ENCODE data around the gene ST3GAL5. TPM values are rescaled to one million over a fixed set of nuclear protein-coding genes. Genes with fewer than 3 reads are reported as not detected.

The ST3GAL5 gene
- total RNA-seq, 1 donor from 2014 or later: 56.2 TPM

DNA sequence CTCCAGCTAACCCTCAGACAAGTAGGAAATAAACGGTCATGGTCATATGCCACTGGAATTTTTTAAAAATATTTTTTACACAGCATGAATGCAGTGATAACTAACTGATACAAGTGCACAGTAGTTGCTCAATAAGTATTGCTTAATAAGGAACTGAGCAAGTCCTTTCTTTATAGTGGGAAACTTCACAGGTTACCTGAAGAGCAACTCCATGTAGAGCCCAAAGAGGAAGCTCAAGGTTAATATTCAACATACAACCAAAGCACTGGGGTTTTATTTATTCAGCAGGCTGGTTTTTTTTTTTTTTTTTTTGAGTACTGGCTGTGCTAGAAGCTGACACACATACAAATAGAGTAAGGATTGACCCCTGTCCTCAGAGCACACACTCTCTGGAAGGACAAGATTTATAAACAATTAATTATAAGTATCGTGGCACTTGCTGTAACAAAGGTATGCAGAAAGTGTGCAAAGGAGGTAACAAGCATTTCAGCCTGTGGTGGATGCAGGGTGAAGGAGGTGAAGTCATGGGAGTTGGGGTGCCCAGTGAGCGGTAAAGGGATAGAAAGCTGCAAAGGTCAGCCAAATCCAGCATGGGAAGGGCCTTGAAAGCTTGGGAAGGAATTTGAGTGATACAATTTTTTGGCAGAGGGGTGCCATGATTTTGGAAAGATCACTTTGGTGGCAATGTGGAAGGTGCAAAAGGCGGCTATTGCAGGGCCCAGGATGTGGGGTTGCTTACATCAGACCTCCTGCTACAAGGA, 82.3 kb downstream of the ST3GAL5 start:
- no peak for DNase-seq (ENCODE audit: low spot score)

DNA sequence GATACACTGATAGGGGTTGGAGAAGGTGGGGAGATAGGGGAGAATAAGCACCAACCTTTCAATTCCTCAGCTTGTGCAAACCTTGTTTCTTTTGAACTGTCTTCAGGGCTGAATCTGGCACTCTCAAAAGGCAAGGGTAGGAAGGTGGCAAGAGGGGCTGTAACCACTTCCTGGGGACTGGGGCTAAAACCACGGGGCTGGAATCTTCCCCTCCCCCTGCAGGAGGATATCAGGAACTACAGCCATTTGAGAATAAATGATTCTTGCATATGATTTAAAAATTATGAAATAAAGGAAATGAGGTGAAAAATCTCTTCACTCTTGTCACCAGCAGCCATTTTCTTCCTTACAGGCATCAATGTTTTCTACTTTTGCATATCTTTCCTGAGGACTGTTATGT, 84.2 kb downstream of the ST3GAL5 start:
- DNase-seq (ENCODE audit: low spot score): no peak

DNA sequence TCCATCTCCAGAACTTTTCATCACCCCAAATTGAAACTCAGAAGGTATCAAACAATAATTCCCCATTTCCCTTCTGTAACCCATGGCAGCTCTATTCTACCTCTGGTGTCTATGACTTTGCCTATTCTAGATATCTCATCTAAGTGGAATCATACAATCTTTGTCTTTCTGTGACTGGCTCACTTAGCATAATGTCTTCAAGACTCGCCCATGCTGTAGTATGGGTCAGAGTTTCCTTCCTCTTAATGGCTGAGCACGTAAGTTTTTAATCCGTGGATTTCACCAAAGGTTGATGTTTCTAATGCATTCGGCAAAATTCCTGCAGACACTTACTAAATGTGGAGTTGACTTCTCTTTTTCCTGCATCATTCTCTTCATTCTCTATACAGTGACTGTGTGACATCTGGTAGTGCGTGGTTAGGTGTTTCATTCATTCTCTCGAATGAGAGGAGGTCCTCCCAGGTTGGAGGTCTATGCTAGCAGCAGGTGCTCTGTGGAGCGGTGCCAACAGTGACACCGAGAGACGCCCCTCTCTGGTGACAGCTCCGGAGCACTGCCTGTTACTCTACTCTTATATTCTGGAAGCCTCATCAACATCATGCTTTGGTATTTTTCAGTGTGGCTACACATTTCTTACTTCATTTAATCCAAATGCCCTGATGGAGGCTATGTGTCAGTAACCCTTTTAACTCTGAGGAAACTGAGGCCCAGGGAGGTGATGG, 84.9 kb downstream of the ST3GAL5 start:
- no peak for DNase-seq (ENCODE audit: low spot score)

DNA sequence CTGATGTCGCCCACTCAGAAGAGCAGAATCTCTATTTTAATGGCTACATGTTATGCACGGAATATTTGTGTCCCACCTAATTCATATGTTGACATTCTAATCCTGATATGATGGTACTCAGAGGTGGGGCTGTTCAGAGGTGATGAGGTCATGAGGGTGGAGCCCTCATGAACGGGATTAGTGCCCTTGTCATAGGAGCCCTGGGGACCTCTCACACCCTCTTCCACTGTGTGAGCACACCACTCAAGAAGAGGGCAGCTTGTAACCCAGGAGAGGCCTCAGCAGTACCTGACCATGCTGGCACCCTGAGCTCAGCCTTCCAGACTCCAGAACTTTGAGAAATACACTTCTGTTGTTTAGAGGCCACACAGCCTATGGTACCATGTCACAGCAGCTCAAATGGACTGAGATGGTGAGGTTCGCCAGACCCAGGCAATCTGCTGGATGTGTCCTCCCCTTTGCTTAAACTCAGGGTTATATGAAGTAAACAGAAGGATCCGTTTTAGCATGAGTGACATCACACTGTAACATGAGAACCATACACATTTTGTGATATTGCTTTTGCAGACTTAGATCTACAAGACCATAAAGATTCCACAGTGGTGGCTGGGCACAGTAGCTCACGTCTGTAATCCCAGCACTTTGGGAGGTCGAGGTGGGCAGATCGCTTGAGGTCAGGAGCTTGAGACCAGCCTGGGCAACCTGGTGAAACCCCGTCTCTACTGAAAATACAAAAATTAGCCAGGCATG, 86.3 kb downstream of the ST3GAL5 start:
- DNase-seq (ENCODE audit: low spot score): no peak

DNA sequence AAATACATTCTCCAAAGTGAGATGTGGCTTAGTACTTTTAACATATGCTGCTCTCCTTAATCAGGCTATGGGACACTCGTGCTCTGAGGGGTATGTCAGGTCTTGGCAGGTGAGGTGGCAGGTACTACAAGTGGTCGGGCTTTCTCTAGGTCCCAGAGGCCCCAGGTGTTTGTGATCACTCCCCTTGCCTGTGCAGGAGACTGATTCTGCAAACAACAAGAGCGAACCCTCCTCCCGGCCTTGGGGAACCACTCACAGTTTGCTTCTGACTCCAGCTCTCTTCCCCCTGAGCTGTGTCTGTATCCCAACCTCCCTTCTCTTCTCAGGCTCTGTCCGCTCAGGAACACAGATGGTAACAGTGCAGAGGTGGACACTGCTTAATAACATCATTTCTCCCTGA, 86.9 kb downstream of the ST3GAL5 start:
- no peak for DNase-seq (ENCODE audit: low spot score)

DNA sequence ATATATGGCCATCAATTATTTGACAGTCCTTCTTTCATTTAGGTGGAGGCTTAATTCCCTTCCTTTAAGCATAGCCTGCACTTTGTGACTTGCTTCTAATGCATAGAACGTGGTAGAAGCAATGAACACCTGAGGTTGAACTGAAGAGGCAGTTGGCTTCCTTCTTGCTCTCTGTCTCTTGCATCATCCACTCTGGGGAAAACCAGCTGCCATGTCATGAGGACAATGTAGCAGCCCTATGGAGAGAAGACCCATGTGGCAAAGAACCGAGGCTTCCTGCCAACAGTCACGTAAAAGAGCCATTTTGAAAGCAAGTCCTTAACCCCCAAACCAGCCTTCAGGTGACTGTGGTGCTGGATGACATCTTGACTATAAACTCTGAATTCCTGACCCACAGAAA, 88.2 kb downstream of the ST3GAL5 start:
- DNase-seq (ENCODE audit: low spot score): no peak

DNA sequence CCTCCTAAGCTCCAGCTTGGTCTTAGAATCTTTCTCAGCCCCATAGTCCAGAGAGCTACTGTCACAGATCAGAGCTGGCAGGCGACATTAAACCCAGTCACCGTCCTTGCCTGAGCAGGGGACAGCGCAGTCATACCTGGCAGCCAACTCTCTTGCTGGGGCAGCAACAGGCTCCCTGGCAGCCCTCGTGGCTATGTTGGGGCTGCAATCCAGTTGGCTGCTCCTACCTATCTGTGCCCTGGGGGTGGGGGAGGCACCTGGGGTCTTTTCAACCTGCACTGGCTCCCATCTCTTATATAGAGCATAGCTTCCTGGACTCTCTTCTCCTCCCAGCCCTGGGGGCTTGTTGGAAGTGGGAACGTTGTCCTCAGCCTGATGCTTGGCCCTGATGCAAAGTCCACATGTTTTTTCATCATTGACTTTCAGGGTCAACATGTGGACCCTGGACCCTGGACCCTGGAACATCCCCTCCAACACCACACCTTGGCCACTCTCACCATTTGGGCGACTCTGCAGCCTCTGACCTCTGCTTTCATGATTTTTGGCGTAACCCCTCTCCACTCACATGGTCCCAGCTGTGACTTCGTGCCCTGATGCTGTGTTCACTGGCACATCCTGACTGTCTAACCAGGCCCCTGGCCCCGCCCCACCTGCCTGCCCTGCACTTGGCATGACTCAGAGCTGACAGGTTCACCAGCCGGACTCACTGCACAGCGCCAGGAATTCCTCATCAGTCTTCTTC, 89.4 kb downstream of the ST3GAL5 start:
- DNase-seq (ENCODE audit: low spot score): peak; percentile 60

DNA sequence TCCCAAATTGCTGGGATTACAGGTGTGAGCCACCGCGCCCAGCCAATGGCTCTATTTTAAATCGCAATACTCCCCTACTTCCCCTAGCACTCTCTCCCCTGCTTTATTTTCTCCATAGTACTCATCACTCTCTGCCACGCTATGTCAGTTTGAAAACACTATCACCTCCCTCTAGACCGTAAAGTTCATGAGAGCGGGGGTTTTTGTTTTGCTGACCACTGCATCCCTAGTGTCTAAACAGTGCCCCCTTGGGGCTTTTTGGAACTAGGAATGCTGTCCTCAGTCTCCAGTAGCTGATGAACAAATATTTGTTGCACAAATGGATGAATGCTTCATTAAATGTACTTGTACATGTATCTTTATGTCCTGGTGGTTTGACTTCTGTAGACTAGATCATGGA, 90.9 kb downstream of the ST3GAL5 start:
- DNase-seq (ENCODE audit: low spot score): no peak

DNA sequence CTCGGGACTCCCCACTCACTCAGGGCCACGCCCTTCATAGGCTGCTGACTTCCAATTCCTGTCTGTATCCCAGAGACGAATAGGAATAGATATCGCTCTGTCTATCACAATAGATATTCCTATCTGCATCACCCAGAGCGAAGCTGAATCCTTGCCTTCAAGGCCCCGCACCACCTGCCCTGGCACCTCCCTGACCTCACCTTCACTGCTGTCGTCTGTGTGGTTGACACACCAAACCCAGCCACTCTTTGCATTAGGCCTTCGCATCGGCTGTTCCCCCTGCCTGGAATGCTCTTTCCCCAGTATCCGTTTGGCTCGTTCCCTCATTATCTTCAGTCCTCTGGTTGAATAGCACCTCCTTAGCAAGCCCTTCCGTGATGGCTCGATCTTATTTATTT, 91.5 kb downstream of the ST3GAL5 start:
- DNase-seq (ENCODE audit: low spot score): no peak

DNA sequence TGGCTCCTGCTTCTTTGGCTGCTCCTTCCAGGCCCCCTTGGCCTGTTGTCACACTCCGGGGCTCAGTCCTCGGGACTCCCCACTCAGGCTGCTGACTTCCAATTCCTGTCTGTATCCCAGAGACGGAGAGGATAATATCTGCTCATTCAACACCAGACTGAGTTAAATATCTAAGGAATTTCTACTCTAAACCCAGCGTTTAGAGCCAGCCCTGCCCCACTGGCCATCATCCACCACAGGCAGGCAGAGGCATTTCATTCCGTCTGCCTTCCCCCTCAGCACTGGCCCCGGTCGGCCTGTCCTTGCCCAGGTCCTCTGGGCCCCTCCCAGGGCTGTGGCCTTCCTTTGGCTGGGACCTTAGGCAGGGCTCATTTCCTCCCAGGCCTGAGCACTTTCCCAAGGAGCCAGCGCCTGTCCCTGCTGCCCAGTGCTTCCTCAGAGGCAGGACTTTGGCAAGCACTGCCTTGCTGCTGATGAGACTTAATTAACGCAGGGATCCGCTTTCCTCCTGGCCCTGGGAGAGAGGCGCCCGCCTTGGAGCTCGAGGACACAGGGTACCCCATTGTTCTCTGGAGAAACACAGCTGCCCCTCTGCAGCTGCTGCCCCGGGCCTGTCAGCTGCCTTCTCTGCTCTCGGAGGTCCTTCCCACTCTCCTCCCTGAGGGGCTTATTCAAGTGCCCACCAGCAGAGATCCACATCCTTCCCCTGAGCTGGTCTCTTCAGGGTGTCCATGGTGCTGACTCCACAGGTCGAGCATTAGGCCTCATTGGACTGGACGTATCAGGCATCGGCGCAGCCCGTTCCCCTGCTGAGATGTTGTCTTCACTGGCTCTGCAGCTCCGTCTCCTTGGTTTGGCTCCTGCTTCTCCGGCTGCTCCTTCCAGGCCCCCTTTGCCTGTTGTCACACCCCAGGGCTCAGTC, 92.2 kb downstream of the ST3GAL5 start:
- DNase-seq (ENCODE audit: low spot score): no peak

DNA sequence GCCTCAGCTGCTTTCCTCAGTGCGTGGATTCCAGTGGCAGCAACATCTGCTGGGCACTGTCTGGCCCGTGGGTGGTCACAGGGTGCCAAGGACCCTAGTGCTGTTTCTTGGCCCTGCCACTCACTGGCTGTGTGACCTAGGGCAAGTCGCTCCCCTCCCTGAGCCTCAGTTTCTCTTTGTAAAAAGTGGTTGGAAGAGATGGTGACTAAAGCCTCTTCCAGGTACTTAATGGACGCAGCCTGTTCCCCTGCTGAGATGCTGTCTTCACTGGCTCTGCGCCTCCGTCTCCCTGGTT, 92.8 kb downstream of the ST3GAL5 start:
- no peak for DNase-seq (ENCODE audit: low spot score)

DNA sequence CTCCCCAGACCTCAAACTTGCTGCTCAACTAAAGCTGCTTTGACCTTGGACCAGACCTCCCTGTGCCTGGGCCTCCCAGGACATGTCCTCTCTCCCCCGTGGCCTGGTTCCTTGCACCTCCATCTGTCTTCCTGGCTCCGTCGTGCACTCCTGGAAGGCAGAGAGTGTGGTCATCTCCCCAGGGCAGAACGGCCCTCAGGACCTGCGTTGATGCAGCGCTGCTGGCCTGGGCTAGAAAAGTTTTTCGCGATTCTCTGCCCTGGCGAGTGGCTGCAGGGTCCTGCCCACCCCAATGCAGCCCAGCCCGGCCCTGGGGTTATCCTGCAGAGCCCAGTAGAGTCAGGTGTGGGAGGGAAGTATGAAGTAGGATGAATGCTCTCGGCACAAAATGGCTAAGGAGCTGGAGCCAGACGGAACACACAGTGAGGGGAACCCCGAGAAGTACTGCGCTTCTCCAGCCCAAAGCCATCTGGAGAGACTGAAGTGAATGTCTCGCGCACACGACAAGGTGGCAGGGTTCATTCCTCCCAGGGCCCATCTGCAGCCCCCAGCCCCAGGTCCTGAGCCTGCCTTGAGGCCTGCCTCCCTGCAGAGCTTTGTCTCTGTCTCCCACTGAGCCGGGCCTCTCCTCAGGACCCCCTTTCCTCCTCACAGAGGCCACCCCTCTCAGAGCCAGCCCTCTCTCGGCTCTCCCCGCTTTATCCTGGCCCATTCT, 93.3 kb downstream of the ST3GAL5 start:
- DNase-seq (ENCODE audit: low spot score): no peak

DNA sequence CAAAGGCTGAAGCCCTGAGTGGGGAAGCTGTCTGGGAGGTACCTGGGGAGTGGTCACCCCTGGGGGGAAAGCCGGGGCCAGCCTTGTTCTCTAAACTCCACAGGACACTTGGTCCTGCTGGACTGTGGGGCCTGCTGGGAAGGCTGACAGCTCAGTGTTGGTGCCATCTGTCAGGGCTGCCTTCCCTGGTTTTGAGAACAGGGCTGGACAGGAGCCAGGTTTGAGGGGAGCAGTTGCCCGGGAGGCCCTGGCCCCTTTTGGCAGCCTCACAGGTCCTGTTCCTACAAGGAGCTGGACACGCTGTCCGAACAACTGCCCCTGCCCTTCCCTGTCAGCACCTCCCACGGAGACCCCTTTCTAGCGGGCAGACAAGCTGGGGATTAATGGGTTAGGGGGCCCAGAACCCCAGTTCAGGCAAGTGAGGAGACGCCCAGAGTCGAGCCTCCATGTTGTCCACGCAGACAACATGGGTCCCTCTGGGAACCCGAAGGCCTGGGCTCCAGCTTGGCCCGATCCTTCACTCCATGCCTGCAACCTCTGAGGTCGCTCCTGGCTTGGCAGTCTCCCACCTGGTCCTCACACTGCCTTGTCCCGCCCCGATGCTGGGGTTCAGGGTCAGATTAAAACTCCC, 94.2 kb downstream of the ST3GAL5 start:
- no peak for DNase-seq (ENCODE audit: low spot score)

DNA sequence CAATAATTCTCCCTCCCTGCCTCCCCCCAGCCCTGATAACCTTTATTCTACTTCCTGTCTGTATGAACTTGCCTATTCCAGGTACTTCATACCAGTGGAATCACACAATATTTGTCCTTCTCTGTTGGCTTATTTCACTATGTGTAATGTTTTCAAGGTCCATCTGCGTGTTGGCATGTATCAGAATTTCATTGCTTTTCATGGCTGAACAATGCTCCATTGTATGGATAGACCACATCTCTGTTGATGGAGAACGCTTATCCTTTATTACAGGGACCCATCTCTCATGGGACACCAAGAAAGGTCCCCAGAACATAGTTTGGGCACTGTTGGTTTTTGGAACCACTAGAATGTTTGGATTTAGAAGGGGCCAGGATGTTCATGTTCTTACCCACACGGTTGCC, 94.8 kb downstream of the ST3GAL5 start:
- DNase-seq (ENCODE audit: low spot score): no peak

DNA sequence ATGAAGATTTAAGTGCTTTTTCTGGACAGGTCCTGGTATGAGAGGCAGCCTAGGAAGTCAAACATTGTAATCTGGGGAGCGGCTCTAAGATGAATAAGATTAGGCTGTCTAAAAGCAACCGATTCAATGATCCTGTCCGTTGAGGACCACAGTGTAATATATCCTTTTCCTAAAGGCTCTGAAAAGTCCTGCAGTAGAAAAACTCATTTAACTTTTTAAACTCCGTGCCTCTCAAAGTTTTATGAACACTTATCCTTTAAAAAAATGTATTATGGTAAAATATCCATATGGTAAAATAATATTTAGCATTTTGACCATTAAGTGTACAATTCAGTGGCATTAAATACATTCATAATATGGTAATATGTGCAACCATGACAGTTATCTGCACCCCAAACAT, 95.2 kb downstream of the ST3GAL5 start:
- DNase-seq (ENCODE audit: low spot score): no peak

DNA sequence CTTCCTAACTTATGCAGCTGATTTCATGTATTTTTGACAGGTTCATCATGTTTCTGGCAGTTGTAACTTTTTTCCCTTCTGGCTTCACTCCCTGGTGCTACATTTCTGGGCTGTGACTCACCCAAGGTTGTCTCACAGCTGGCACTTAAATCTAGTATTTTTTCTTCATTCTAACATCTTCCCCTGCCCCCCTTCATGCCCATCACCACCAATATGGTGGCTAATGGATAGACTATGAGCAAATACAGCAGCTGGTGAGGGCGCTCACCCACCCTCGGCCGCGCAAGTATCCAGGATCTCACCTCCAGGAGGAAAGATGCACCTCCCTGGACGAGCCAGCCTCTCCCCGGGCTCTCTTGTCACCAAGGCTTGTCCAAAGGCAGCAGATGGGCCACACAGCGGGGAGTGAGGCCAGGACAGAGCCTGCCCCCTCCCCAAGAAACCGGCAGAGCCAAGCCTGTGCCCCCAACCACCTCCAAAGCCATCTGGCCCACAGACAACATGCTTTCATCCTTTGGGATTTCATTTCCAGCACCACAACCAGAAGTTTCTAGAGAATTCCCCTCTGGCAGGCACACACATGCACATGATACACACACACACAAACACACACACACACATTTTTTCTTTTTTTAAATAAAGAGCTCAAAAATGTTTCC, 95.9 kb downstream of the ST3GAL5 start:
- DNase-seq (ENCODE audit: low spot score): no peak

DNA sequence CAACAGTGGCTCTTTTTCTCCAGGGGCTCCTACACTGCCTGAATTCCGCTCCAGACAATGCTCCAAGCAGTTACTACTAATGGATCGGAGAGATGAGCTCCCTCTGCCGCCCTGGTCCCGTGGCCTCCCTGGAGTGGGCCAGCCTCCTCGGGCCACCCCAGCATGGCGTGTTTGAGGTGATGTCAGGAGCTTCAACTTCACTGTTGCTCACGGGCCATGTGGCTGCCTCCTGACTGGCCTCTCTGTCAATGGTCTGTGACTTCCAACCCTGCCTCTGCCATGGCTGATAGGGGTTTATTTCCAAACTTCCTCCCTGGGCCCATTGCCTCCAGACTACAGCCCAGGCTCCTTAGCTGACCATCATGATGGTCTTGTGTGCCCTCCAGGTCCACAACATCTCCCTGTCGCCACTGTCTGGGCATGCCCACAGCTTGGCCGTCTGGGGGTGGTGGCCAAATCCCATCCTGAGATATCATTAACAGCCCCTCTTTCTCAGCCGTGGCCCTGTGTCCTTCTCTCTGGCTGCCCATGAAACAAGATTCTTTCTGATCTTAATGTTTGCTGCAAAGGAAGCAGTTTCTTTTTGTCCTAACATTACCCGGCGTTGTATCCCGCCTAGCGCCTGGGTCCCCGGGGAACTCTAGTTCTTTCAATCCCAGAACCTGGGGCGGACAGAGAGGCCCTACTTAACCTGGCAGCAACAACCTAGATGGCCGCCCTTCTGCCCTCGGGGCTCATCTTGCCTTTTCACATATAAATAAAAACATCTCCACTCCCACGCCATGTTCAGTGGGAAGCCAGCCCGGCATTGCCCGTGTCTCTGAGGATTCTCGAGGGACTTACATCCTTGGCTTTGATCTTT, 96.9 kb downstream of the ST3GAL5 start:
- DNase-seq (ENCODE audit: low spot score): no peak

DNA sequence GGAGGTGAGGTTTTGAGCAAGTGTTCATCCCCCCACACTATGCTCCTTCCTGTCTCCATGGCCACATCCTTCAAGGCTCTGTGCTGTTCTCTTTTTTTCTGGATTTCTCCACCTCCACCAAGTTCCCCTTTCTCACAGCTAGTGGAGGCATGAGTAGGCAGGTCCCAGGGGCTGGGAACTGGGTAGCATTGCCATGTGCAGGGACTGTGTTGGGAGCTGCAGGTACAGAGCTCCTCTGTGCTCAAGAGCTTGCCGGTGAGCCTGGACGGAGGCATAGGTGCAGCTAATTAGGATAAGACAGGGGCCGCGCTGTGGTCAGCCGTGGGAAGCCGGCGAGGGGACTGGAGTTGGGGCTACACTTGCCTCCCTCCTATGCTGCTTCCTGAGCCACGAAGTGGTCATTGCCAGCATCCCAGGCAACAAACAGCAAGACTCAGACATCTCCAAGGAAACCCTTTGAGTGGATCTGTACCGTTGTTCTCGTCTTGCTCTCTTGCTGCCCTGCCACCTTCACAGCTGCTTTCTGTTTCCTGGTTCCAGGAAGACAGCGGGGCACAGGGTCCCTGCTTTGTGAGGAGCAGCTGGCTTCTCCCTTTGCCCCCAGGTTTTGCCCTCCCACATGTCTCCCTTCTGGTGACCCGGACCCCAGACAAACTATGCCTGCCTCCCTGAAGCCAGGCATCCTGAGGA, 98.1 kb downstream of the ST3GAL5 start:
- no peak for DNase-seq (ENCODE audit: low spot score)

All from mucosa of gallbladder (tissue), 1 donor.